SK-N-SH treated with all-trans-retinoic acid at 6 μM for 48 hours (cell line): ENCODE results near the gene PLEKHN1.

Experiments used
- CSDC2 ChIP-seq: fragments of 250-450 bp; sonication (Bioruptor Pico); IDR thresholded peaks from 2 replicates; pipeline ENCODE4 v1.5.0; 2020; ENCODE audit warnings: mild to moderate bottlenecking, moderate library complexity
- CSRNP3 ChIP-seq: fragments of 250-450 bp; sonication (Bioruptor Pico); IDR thresholded peaks from 2 replicates; pipeline ENCODE4 v1.5.1; 2021; ENCODE audit warnings: mild to moderate bottlenecking, moderate library complexity
- ESRRG ChIP-seq: fragments of 250-450 bp; sonication (Bioruptor Pico); IDR thresholded peaks from 2 replicates; pipeline ENCODE4 v1.6.1; 2021; ENCODE audit warnings: mild to moderate bottlenecking
- GLIS3 ChIP-seq: fragments of 250-450 bp; sonication (Bioruptor Pico); IDR thresholded peaks from 2 replicates; pipeline ENCODE4 v1.5.0; 2020; ENCODE audit warnings: mild to moderate bottlenecking, moderate library complexity
- PPARA ChIP-seq: fragments of 250-450 bp; sonication (Bioruptor Pico); IDR thresholded peaks from 2 replicates; pipeline ENCODE4 v1.5.0; 2020; ENCODE audit warnings: mild to moderate bottlenecking, borderline replicate concordance
- ZFP3 ChIP-seq: fragments of 250-450 bp; sonication (Bioruptor Pico); IDR thresholded peaks from 2 replicates; pipeline ENCODE4 v1.5.0; 2020; ENCODE audit warnings: mild to moderate bottlenecking, moderate library complexity
- ZFP30 ChIP-seq: fragments of 450-650 bp; formaldehyde crosslinking; IDR thresholded peaks from 2 replicates; pipeline ENCODE4 v1.5.0; 2022; ENCODE audit warnings: mild to moderate bottlenecking, moderate library complexity
- TF ChIP-seq, protein P1 (sequence below): fragments of 250-450 bp; sonication (Bioruptor Pico); IDR thresholded peaks from 2 replicates; pipeline ENCODE4 v1.5.1; 2020; ENCODE audit warnings: low read depth, mild to moderate bottlenecking, moderate library complexity
- TF ChIP-seq, protein P2 (sequence below): fragments of 250-450 bp; sonication (Bioruptor Pico); IDR thresholded peaks from 2 replicates; pipeline ENCODE4 v1.8.0; 2020; ENCODE audit warnings: mild to moderate bottlenecking, moderate library complexity, borderline replicate concordance

DNA sequence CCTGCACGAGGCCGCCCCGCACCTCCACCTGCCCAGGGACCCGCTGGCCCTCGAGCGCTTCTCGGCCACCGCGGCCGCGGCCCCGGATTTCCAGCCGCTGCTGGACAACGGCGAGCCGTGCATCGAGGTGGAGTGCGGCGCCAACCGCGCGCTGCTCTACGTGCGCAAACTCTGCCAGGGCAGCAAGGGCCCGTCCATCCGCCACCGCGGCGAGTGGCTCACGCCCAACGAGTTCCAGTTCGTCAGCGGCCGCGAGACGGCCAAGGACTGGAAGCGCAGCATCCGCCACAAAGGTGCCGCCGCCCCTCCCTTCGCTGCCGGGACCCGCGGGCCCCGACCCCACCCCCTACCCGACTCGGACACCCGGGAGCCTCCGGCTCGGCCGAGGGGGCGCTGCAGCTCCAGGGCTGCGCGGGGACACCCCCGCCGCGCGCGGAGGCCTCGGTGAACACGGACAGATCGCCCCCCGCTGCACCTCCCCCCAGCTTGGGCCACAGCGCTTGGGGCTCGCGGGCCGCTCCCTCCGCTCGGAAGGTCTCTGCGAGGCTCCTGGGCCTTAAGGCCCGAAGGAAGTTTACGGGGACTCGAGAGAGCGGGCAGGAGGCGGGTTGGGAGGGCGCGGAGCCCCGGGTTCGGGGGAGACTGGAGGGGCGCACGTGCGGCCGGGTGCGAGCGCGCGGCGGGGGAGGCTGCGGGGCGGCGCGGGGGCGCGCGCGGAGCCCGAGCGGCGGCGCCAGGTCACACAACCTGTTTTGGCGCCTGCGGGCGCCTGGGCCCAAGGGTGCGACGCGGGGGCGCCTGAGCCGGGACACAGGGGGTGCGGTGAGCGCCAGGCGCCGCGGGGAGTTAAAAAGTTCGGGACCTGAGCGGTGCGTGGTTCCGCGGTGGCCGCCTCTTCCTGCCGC, 41.4 kb upstream of the PLEKHN1 start:
- no peak for TF ChIP-seq ZFP3
- no peak for TF ChIP-seq GLIS3 (CRISPR knock-in tag)
- TF ChIP-seq, protein P1, sequence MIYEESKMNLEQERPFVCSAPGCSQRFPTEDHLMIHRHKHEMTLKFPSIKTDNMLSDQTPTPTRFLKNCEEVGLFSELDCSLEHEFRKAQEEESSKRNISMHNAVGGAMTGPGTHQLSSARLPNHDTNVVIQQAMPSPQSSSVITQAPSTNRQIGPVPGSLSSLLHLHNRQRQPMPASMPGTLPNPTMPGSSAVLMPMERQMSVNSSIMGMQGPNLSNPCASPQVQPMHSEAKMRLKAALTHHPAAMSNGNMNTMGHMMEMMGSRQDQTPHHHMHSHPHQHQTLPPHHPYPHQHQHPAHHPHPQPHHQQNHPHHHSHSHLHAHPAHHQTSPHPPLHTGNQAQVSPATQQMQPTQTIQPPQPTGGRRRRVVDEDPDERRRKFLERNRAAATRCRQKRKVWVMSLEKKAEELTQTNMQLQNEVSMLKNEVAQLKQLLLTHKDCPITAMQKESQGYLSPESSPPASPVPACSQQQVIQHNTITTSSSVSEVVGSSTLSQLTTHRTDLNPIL: no peak
- no peak for TF ChIP-seq ESRRG (CRISPR knock-in tag)
- TF ChIP-seq ZFP30 (CRISPR knock-in tag): no peak
- no peak for TF ChIP-seq CSDC2 (CRISPR knock-in tag)
- TF ChIP-seq PPARA (CRISPR knock-in tag): no peak
- TF ChIP-seq CSRNP3 (CRISPR knock-in tag): no peak
- TF ChIP-seq, protein P2, sequence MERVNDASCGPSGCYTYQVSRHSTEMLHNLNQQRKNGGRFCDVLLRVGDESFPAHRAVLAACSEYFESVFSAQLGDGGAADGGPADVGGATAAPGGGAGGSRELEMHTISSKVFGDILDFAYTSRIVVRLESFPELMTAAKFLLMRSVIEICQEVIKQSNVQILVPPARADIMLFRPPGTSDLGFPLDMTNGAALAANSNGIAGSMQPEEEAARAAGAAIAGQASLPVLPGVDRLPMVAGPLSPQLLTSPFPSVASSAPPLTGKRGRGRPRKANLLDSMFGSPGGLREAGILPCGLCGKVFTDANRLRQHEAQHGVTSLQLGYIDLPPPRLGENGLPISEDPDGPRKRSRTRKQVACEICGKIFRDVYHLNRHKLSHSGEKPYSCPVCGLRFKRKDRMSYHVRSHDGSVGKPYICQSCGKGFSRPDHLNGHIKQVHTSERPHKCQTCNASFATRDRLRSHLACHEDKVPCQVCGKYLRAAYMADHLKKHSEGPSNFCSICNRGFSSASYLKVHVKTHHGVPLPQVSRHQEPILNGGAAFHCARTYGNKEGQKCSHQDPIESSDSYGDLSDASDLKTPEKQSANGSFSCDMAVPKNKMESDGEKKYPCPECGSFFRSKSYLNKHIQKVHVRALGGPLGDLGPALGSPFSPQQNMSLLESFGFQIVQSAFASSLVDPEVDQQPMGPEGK (CRISPR knock-in tag): no peak
